Neural crest cell (in vitro differentiated cells): ENCODE data around the gene TTC7B. TPM values are rescaled to one million over a fixed set of nuclear protein-coding genes. Genes with fewer than 3 reads are reported as not detected.
A peak's percentile ranks its signal among the peaks of the same experiment; 100 is the strongest.

Experiments
- DNase-seq: peaks from one replicate; pipeline ENCODE4 v3.0.0; 2021; ENCODE audit warnings: low read depth, mixed read lengths, low spot score
- H3K27ac Mint-ChIP-seq: one replicate; pipeline ENCODE4 v1.8.0; 2021; ENCODE audit warnings: mild to moderate bottlenecking, mixed read lengths; ENCODE audit not compliant: unreplicated experiment
- H3K27me3 Mint-ChIP-seq: 2 replicates; pipeline ENCODE4 v1.8.0; 2021; ENCODE audit warnings: low read depth, mild to moderate bottlenecking, mixed read lengths
- H3K36me3 Mint-ChIP-seq: 2 replicates; pipeline ENCODE4 v1.8.0; 2021; ENCODE audit warnings: low read depth, mild to moderate bottlenecking, mixed read lengths
- H3K4me1 Mint-ChIP-seq: 2 replicates; pipeline ENCODE4 v1.8.0; 2021; ENCODE audit warnings: mixed read lengths
- H3K4me3 Mint-ChIP-seq: one replicate; pipeline ENCODE4 v1.8.0; 2021; ENCODE audit warnings: mild to moderate bottlenecking, mixed read lengths
- H3K9me3 Mint-ChIP-seq: 2 replicates; pipeline ENCODE4 v1.8.0; 2021; ENCODE audit warnings: mixed read lengths
- total RNA-seq: library from RNA; stranded (reverse); gene quantifications from 2 replicates; pipeline ENCODE4 v1.2.1, GENCODE V29; 2021
- TF ChIP-seq, protein P1 (sequence below): fragments of 200-600 bp; sonication (generic); conservative IDR thresholded peaks from 2 replicates; pipeline ENCODE4 v1.5.0; 2021; ENCODE audit warnings: antibody characterized with exemption, mild to moderate bottlenecking

The TTC7B gene
- total RNA-seq, 1 donor from 2014 or later = 56.4 TPM

DNA sequence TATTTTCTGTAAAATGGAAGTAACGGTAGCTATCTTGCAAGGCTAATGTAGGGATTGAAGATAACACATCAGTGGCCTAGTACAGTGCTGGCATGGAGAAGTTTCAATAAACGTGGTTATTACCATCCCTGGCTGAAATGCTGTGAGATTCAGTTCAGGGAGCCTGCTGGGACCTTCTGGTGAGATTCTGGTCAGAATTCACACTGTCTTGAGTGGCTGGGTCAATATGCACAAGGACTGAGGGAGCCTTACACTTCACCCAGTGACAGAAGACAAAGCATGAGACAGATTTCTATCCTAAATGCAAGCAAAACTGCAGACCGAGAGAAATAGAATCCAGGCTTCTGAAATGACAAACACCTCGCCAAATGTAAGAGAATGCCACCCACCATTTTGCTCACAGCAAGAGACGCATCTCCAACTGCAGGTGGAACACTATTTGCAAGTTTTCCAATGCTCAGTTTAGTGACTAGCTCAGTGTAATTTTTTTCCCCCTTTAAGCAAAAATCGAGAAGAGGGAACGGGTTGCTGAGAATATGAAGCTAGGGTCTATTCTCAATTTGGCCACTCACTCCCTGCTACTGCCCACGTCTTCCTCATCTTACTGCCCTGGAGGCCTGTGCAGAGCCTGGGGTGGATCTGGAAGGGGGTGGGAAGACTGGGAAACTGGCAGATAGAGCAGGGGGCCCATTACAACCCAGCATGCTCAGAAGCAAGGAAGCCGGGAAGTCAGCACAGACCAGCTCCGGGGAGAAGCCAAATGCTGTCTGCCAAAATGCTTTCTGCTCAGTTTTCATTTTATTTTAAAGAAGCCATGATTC, 201.3 kb downstream of the TTC7B start:
- Mint-ChIP-seq H3K36me3 (peaks cover 7% of the 10 kb centered on the region), H3K27me3 (no peaks in the 10 kb centered on the region), H3K27ac (peak overlapping the region; percentile 48), H3K4me1 (peaks cover 35% of the 10 kb centered on the region), H3K4me3 (no peak overlapping the region), H3K9me3 (no peaks in the 10 kb centered on the region)
- TF ChIP-seq, protein P1, sequence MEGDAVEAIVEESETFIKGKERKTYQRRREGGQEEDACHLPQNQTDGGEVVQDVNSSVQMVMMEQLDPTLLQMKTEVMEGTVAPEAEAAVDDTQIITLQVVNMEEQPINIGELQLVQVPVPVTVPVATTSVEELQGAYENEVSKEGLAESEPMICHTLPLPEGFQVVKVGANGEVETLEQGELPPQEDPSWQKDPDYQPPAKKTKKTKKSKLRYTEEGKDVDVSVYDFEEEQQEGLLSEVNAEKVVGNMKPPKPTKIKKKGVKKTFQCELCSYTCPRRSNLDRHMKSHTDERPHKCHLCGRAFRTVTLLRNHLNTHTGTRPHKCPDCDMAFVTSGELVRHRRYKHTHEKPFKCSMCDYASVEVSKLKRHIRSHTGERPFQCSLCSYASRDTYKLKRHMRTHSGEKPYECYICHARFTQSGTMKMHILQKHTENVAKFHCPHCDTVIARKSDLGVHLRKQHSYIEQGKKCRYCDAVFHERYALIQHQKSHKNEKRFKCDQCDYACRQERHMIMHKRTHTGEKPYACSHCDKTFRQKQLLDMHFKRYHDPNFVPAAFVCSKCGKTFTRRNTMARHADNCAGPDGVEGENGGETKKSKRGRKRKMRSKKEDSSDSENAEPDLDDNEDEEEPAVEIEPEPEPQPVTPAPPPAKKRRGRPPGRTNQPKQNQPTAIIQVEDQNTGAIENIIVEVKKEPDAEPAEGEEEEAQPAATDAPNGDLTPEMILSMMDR = no peak
- no peak for DNase-seq

DNA sequence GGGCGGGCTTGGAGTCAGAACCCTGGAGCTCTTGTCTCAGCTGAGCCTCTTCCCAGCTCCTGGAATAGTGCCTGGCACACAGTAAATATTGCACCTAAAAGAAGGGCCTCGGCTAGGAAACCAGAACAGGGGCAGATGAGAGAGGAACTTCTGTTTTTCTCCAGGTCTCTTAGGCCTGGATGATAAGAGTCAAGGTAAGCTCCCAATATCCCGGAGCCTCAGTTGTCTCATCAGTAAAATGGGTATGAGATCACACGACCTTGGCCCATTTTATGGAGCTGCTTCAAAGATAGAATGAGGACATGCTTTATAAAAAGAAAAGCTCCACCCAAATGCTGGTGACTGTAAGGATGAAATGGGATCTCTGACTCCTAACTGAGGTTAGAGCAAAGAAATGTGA, 202.2 kb downstream of the TTC7B start:
- H3K9me3 Mint-ChIP-seq = no peaks in the 10 kb centered on the region
- no peak overlapping the region for H3K27ac Mint-ChIP-seq
- H3K4me3 Mint-ChIP-seq = no peak overlapping the region
- DNase-seq = no peak
- H3K36me3 Mint-ChIP-seq = peaks cover 4% of the 10 kb centered on the region
- H3K27me3 Mint-ChIP-seq = no peaks in the 10 kb centered on the region
- TF ChIP-seq, protein P1 = no peak
- H3K4me1 Mint-ChIP-seq = peaks cover 35% of the 10 kb centered on the region

DNA sequence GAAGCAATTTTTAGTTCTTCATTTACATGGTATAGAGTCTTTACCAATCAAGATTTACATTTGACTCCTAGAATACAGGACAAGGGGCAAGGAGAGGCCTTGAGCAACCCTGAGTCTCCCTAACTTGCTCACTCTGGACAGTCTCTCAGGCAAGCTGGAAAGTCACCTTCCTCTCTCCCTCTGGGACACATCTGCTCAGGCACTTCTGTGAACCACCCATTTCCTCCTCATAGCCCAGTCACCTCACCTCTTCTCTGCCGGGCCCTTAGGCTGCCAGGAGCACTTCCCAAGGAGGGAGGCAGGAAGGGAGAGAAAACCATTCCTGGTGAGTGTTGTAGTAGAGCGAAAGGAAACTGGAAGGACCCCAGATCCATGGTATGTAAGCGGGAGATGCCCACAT, 202.8 kb downstream of the TTC7B start:
- Mint-ChIP-seq H3K27ac (peak overlapping the region; percentile 47), H3K9me3 (no peaks in the 10 kb centered on the region), H3K4me3 (no peak overlapping the region), H3K27me3 (no peaks in the 10 kb centered on the region), H3K4me1 (peaks cover 36% of the 10 kb centered on the region), H3K36me3 (peaks cover 4% of the 10 kb centered on the region)
- no peak for DNase-seq
- TF ChIP-seq, protein P1 = no peak

DNA sequence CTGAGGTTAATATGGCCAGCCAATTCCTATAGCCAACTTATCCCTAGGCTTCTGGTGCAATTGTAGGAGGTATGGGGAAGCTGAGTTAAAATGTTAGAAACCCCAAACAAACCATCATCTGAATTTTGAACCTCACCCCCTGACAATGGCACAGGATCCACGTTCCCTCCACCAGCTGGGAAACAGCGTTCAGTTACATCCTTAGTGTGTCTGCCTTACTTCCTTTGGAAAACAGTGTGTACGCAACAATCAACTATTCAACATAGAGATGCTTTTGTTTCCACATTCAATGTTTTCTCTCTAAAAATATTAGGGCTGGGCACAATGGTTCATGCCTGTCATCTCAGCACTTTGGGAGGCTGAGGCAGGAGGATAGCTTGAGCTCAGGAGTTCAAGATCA, 203.4 kb downstream of the TTC7B start:
- no peaks in the 10 kb centered on the region for H3K9me3 Mint-ChIP-seq
- TF ChIP-seq, protein P1 = no peak
- H3K27me3 Mint-ChIP-seq = no peaks in the 10 kb centered on the region
- DNase-seq = no peak
- H3K4me1 Mint-ChIP-seq = peaks cover 39% of the 10 kb centered on the region
- H3K36me3 Mint-ChIP-seq = peaks cover 6% of the 10 kb centered on the region
- H3K4me3 Mint-ChIP-seq = no peak overlapping the region
- no peak overlapping the region for H3K27ac Mint-ChIP-seq

DNA sequence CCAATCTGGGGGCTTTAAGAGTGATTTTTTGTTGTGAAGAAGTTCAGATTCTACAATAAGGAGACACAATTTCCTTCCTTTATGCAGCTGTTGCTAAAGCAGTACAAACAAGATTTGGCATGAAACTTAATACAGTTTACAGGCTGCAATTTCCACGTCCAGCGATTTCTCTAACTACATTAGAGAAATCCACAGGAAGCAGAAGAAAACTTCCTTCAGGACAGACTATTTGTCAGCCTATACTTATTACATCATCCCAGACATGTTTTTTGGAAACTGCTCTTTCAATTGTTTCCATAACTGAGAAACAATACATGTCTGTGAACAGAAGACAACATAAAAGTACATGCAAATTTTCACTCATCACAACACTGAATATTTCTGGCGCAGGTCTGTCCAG, 204.3 kb downstream of the TTC7B start:
- DNase-seq = no peak
- H3K27ac Mint-ChIP-seq = no peak overlapping the region
- no peaks in the 10 kb centered on the region for H3K9me3 Mint-ChIP-seq
- H3K27me3 Mint-ChIP-seq = no peaks in the 10 kb centered on the region
- H3K4me3 Mint-ChIP-seq = no peak overlapping the region
- peaks cover 3% of the 10 kb centered on the region for H3K36me3 Mint-ChIP-seq
- H3K4me1 Mint-ChIP-seq = peaks cover 33% of the 10 kb centered on the region
- TF ChIP-seq, protein P1 = no peak
